GM08714 (cell line): ENCODE measurements around the gene WNT1.

Source experiments
- H3K4me3 ChIP-seq: fragments of 200-500 bp; sonication (Bioruptor generic); 2 replicates; pipeline ENCODE4 v1.5.1; 2014; ENCODE audit warnings: mild to moderate bottlenecking, low read length, inconsistent platforms
- ZNF274 ChIP-seq: IDR thresholded peaks from 2 replicates; pipeline ENCODE4 v1.6.1; 2012; ENCODE audit warnings: mild to moderate bottlenecking, low read depth, low read length

WNT1 gene

GRCh38 chr12:48980953-48981756, 3.0 kb downstream of the WNT1 start:
- no peak for TF ChIP-seq ZNF274
- H3K4me3 ChIP-seq: no peak overlapping the region; the same call in 1 of the 2 replicates

- no peak overlapping the region for H3K4me3 ChIP-seq
Measured at GRCh38 chr12:48981757-48982157, 3.6 kb downstream of the WNT1 start.

GRCh38 chr12:48982397-48983080, 4.4 kb downstream of the WNT1 start:
- no peak for TF ChIP-seq ZNF274
- no peak overlapping the region for H3K4me3 ChIP-seq

More at GRCh38 chr12:48981757-48982157, 3.6 kb downstream of the WNT1 start:
- TF ChIP-seq ZNF274: no peak

GRCh38 chr12:48985475-48985897, 7.4 kb downstream of the WNT1 start:
- TF ChIP-seq ZNF274: no peak
- H3K4me3 ChIP-seq: no peak overlapping the region

GRCh38 chr12:48985901-48986300, 7.8 kb downstream of the WNT1 start:
- TF ChIP-seq ZNF274: no peak

GRCh38 chr12:48986720-48987291, 8.7 kb downstream of the WNT1 start:
- TF ChIP-seq ZNF274: no peak
- no peak overlapping the region for H3K4me3 ChIP-seq

More at GRCh38 chr12:48985901-48986300, 7.8 kb downstream of the WNT1 start:
- no peak overlapping the region for H3K4me3 ChIP-seq

- no peak for TF ChIP-seq ZNF274
- H3K4me3 ChIP-seq: no peak overlapping the region
Measured at GRCh38 chr12:48988030-48988649, 10.0 kb downstream of the WNT1 start.

- H3K4me3 ChIP-seq: no peak overlapping the region
- TF ChIP-seq ZNF274: no peak
Measured at GRCh38 chr12:48990552-48990951, 12.4 kb downstream of the WNT1 start.

- no peak for TF ChIP-seq ZNF274
- no peak overlapping the region for H3K4me3 ChIP-seq
Measured at GRCh38 chr12:48991247-48992050, 13.3 kb downstream of the WNT1 start.

GRCh38 chr12:48993787-48994186, 15.7 kb downstream of the WNT1 start:
- TF ChIP-seq ZNF274: no peak
- no peak overlapping the region for H3K4me3 ChIP-seq

GRCh38 chr12:48994224-48995085, 16.3 kb downstream of the WNT1 start:
- TF ChIP-seq ZNF274: no peak
- no peak overlapping the region for H3K4me3 ChIP-seq

- TF ChIP-seq ZNF274: no peak
- H3K4me3 ChIP-seq: no peak overlapping the region
Measured at GRCh38 chr12:48995086-48995879, 17.2 kb downstream of the WNT1 start.
